ENCODE measurements around the gene NPDC1.
"Not testable (repeated sequence)": the region's sequence is repeated elsewhere in the genome, so short reads cannot be mapped to it uniquely, and the experiment has no call there.

Gene NPDC1

GRCh38 chr9:137007108-137007815 lies 38.7 kb downstream of the NPDC1 start:
- no peak for TF ChIP-seq GATA1 (IDR thresholded peaks at IDR 0.05; ENCODE audit: low read depth, low read length)
- TF ChIP-seq POLR2A (IDR thresholded peaks at IDR 0.05; ENCODE audit: low read length): no peak

GRCh38 chr9:137006116-137007003 lies 39.6 kb downstream of the NPDC1 start:
- DNase-seq: no peak
- TF ChIP-seq POLR2A (IDR thresholded peaks at IDR 0.05; ENCODE audit: low read length) (no peak), GATA1 (IDR thresholded peaks at IDR 0.05; ENCODE audit: low read depth, low read length) (no peak)

More at GRCh38 chr9:137007108-137007815, 38.7 kb downstream of the NPDC1 start:
- no peak for DNase-seq

- not testable (repeated sequence) for DNase-seq
These were observed 41.7 kb downstream of the NPDC1 start for GRCh38 chr9:137004285-137004684.

GRCh38 chr9:137002646-137003041 lies 43.3 kb downstream of the NPDC1 start:
- DNase-seq: no peak
- TF ChIP-seq GATA1 (IDR thresholded peaks at IDR 0.05; ENCODE audit: low read depth, low read length): no peak
- no peak for TF ChIP-seq POLR2A (IDR thresholded peaks at IDR 0.05; ENCODE audit: low read length)

- no peak for DNase-seq
- TF ChIP-seq POLR2A (IDR thresholded peaks at IDR 0.05; ENCODE audit: low read length) (no peak), GATA1 (IDR thresholded peaks at IDR 0.05; ENCODE audit: low read depth, low read length) (no peak)
These were observed 43.9 kb downstream of the NPDC1 start for GRCh38 chr9:137001857-137002645.

- TF ChIP-seq POLR2A (IDR thresholded peaks at IDR 0.05; ENCODE audit: low read length) (no peak), GATA1 (IDR thresholded peaks at IDR 0.05; ENCODE audit: low read depth, low read length) (no peak)
- no peak for DNase-seq
These were observed 45.6 kb downstream of the NPDC1 start for GRCh38 chr9:137000177-137000930.

- no peak for DNase-seq
- TF ChIP-seq POLR2A (IDR thresholded peaks at IDR 0.05; ENCODE audit: low read length) (no peak), GATA1 (IDR thresholded peaks at IDR 0.05; ENCODE audit: low read depth, low read length) (no peak)
These were observed 48.1 kb downstream of the NPDC1 start for GRCh38 chr9:136997830-136998234.

- no peak for TF ChIP-seq POLR2A (IDR thresholded peaks at IDR 0.05; ENCODE audit: low read length)
- TF ChIP-seq GATA1 (IDR thresholded peaks at IDR 0.05; ENCODE audit: low read depth, low read length): no peak
These were observed 48.6 kb downstream of the NPDC1 start for GRCh38 chr9:136997371-136997770.

GRCh38 chr9:136996361-136997292 lies 49.4 kb downstream of the NPDC1 start, which contains the start of gene CLIC3:
Gene CLIC3, minus strand, starts transcription at chr9:136996568. Its CDS starts 25 bp downstream, at chr9:136996543.
- TF ChIP-seq GATA1 (IDR thresholded peaks at IDR 0.05; ENCODE audit: low read depth, low read length) (no peak), POLR2A (IDR thresholded peaks at IDR 0.05; ENCODE audit: low read length) (no peak)
- peak; percentile 38 to 44 for DNase-seq

More at GRCh38 chr9:136997371-136997770, 48.6 kb downstream of the NPDC1 start:
- DNase-seq: no peak

- DNase-seq: peak; percentile 31 to 46
- no peak for TF ChIP-seq POLR2A (IDR thresholded peaks at IDR 0.05; ENCODE audit: low read length)
- no peak for TF ChIP-seq GATA1 (IDR thresholded peaks at IDR 0.05; ENCODE audit: low read depth, low read length)
These were observed 50.1 kb downstream of the NPDC1 start for GRCh38 chr9:136995772-136996311.

GRCh38 chr9:136995362-136995761 lies 50.6 kb downstream of the NPDC1 start:
- TF ChIP-seq POLR2A (IDR thresholded peaks at IDR 0.05; ENCODE audit: low read length): no peak
- DNase-seq: no peak

- no peak for DNase-seq
- TF ChIP-seq POLR2A (IDR thresholded peaks at IDR 0.05; ENCODE audit: low read length) (no peak), GATA1 (IDR thresholded peaks at IDR 0.05; ENCODE audit: low read depth, low read length) (no peak)
These were observed 51.1 kb downstream of the NPDC1 start for GRCh38 chr9:136994888-136995230.
